HEK293 (cell line): ENCODE results near the gene SSBP3.

Experiments
- CTCF ChIA-PET: fragments of 350-600 bp; formaldehyde crosslinking; extraction: SDS; loops from one replicate; lab custom pipeline; 2021; ENCODE audit warnings: antibody characterized with exemption; lab: Yijun Ruan, JAX
- POLR2A ChIA-PET: fragments of 300-600 bp; formaldehyde crosslinking; extraction: SDS; loops from one replicate; lab custom pipeline; 2020; ENCODE audit warnings: antibody characterized with exemption, inconsistent platforms; lab: Yijun Ruan, JAX
- H3K27ac ChIP-seq: fragments of 200-500 bp; sonication (Bioruptor generic); 2 replicates; pipeline ENCODE4 v1.5.1; 2014; ENCODE audit warnings: low read depth, low read length, control low read depth, inconsistent platforms; ENCODE audit errors: extremely low read depth
- H3K36me3 ChIP-seq, 2 experiments: fragments of 200-500 bp in 1 of 2; sonication (Bioruptor generic) in 1 of 2; 1 replicate in 1 of 2; 2 replicates in 1 of 2; pipeline ENCODE4 v1.5.1; 2014 to 2017; ENCODE audit warnings: inconsistent platforms in 2 of 2, low read length in 2 of 2; ENCODE audit not compliant: control insufficient read depth in 2 of 2, insufficient read depth in 1 of 2
- H3K4me1 ChIP-seq: fragments of 200-500 bp; sonication (Bioruptor generic); 2 replicates; pipeline ENCODE4 v1.5.1; 2014; ENCODE audit warnings: mild to moderate bottlenecking, low read length, inconsistent platforms; ENCODE audit not compliant: control insufficient read depth, insufficient read depth
- H3K4me3 ChIP-seq: 2 replicates; pipeline ENCODE4 v1.5.1; 2011; ENCODE audit warnings: low read depth, mild to moderate bottlenecking, control low read depth, low read length, moderate library complexity
- H3K9me3 ChIP-seq: fragments of 200-500 bp; sonication (Bioruptor generic); 2 replicates; pipeline ENCODE4 v1.5.1; 2014; ENCODE audit warnings: low read depth, low read length, inconsistent platforms; ENCODE audit not compliant: control insufficient read depth, insufficient read depth
- AEBP2 ChIP-seq: fragments of 450-650 bp; formaldehyde crosslinking; IDR thresholded peaks from 2 replicates; pipeline ENCODE4 v1.5.1; 2016; ENCODE audit warnings: missing biosample characterization, missing genetic modification characterization, borderline replicate concordance
- GLIS1 ChIP-seq: fragments of 450-650 bp; formaldehyde crosslinking; IDR thresholded peaks from 2 replicates; pipeline ENCODE4 v1.5.1; 2016; ENCODE audit warnings: missing biosample characterization, missing genetic modification characterization
- KLF16 ChIP-seq: fragments of 450-650 bp; formaldehyde crosslinking; IDR thresholded peaks from 2 replicates; pipeline ENCODE4 v1.5.1; 2017; ENCODE audit warnings: missing biosample characterization, missing genetic modification characterization
- KLF17 ChIP-seq: fragments of 450-650 bp; formaldehyde crosslinking; IDR thresholded peaks from 2 replicates; pipeline ENCODE4 v1.5.1; 2016; ENCODE audit warnings: missing biosample characterization, missing genetic modification characterization
- KLF8 ChIP-seq: fragments of 450-650 bp; formaldehyde crosslinking; IDR thresholded peaks from 2 replicates; pipeline ENCODE4 v1.5.1; 2016; ENCODE audit warnings: missing biosample characterization, missing genetic modification characterization
- MYNN ChIP-seq: fragments of 450-650 bp; formaldehyde crosslinking; IDR thresholded peaks from 2 replicates; pipeline ENCODE4 v1.5.1; 2016; ENCODE audit warnings: missing biosample characterization, missing genetic modification characterization, borderline replicate concordance
- SALL2 ChIP-seq: fragments of 450-650 bp; formaldehyde crosslinking; IDR thresholded peaks from 2 replicates; pipeline ENCODE4 v1.5.0; 2017; ENCODE audit warnings: missing biosample characterization, mild to moderate bottlenecking, missing genetic modification characterization, borderline replicate concordance
- ZBTB48 ChIP-seq: fragments of 450-650 bp; formaldehyde crosslinking; IDR thresholded peaks from 2 replicates; pipeline ENCODE4 v1.5.1; 2016; ENCODE audit warnings: missing biosample characterization, missing genetic modification characterization
- ZFP41 ChIP-seq: fragments of 450-650 bp; formaldehyde crosslinking; IDR thresholded peaks from 2 replicates; pipeline ENCODE4 v1.5.1; 2016; ENCODE audit warnings: missing biosample characterization, missing genetic modification characterization, borderline replicate concordance
- ZNF114 ChIP-seq: fragments of 450-650 bp; formaldehyde crosslinking; IDR thresholded peaks from 2 replicates; pipeline ENCODE4 v1.5.0; 2017; ENCODE audit warnings: missing biosample characterization, missing genetic modification characterization
- ZNF169 ChIP-seq: fragments of 450-650 bp; formaldehyde crosslinking; IDR thresholded peaks from 2 replicates; pipeline ENCODE4 v1.5.1; 2016; ENCODE audit warnings: missing biosample characterization, missing genetic modification characterization
- ZNF2 ChIP-seq: fragments of 450-650 bp; formaldehyde crosslinking; IDR thresholded peaks from 2 replicates; pipeline ENCODE4 v1.5.1; 2016; ENCODE audit warnings: missing biosample characterization, missing genetic modification characterization
- ZNF426 ChIP-seq: fragments of 450-650 bp; formaldehyde crosslinking; IDR thresholded peaks from 2 replicates; pipeline ENCODE4 v1.5.1; 2017; ENCODE audit warnings: missing biosample characterization, missing genetic modification characterization, mild to moderate bottlenecking, inconsistent platforms, moderate library complexity
- ZNF473 ChIP-seq: fragments of 450-650 bp; formaldehyde crosslinking; IDR thresholded peaks from 2 replicates; pipeline ENCODE4 v1.5.1; 2017; ENCODE audit warnings: missing biosample characterization, missing genetic modification characterization
- ZNF549 ChIP-seq: fragments of 450-650 bp; IDR thresholded peaks from 2 replicates; pipeline ENCODE4 v1.5.1; 2018; ENCODE audit warnings: missing biosample characterization, missing genetic modification characterization, mild to moderate bottlenecking, inconsistent platforms, moderate library complexity
- ZNF621 ChIP-seq: fragments of 450-650 bp; formaldehyde crosslinking; IDR thresholded peaks from 2 replicates; pipeline ENCODE4 v1.5.1; 2017; ENCODE audit warnings: missing biosample characterization, missing genetic modification characterization
- TF ChIP-seq, protein P1 (sequence below): fragments of 450-650 bp; formaldehyde crosslinking; IDR thresholded peaks from 2 replicates; pipeline ENCODE4 v1.5.1; 2016; ENCODE audit warnings: missing biosample characterization, missing genetic modification characterization
- TF ChIP-seq, protein P2 (sequence below): fragments of 450-650 bp; formaldehyde crosslinking; IDR thresholded peaks from 2 replicates; pipeline ENCODE4 v1.5.1; 2016; ENCODE audit warnings: missing biosample characterization, missing genetic modification characterization

The SSBP3 gene

GRCh38 chr1:54413732-54414131 is 7.5 kb upstream of the SSBP3 start:
- TF ChIP-seq KLF17 (tag by site-specific recombination) (no peak), KLF16 (tag by site-specific recombination) (no peak), KLF8 (tag by site-specific recombination) (no peak), AEBP2 (tag by site-specific recombination) (no peak), ZFP41 (tag by site-specific recombination) (no peak), GLIS1 (tag by site-specific recombination) (no peak), MYNN (tag by site-specific recombination) (no peak), ZNF169 (tag by site-specific recombination) (no peak), ZBTB48 (peak; percentile 63)
- TF ChIP-seq, protein P1, sequence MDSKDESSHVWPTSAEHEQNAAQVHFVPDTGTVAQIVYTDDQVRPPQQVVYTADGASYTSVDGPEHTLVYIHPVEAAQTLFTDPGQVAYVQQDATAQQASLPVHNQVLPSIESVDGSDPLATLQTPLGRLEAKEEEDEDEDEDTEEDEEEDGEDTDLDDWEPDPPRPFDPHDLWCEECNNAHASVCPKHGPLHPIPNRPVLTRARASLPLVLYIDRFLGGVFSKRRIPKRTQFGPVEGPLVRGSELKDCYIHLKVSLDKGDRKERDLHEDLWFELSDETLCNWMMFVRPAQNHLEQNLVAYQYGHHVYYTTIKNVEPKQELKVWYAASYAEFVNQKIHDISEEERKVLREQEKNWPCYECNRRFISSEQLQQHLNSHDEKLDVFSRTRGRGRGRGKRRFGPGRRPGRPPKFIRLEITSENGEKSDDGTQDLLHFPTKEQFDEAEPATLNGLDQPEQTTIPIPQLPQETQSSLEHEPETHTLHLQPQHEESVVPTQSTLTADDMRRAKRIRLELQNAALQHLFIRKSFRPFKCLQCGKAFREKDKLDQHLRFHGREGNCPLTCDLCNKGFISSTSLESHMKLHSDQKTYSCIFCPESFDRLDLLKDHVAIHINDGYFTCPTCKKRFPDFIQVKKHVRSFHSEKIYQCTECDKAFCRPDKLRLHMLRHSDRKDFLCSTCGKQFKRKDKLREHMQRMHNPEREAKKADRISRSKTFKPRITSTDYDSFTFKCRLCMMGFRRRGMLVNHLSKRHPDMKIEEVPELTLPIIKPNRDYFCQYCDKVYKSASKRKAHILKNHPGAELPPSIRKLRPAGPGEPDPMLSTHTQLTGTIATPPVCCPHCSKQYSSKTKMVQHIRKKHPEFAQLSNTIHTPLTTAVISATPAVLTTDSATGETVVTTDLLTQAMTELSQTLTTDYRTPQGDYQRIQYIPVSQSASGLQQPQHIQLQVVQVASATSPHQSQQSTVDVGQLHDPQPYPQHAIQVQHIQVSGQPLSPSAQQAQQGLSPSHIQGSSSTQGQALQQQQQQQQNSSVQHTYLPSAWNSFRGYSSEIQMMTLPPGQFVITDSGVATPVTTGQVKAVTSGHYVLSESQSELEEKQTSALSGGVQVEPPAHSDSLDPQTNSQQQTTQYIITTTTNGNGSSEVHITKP: peak; percentile 69; the same call in 1 of the 2 replicates
- no peaks in the 10 kb centered on the region for H3K9me3 ChIP-seq
- no peak overlapping the region for H3K27ac ChIP-seq
- ChIA-PET POLR2A (no interaction called here), CTCF (no interaction called here)
- 0 out of 2 replicates have a peak, but pooled peaks cover 3% of the 10 kb centered on the region for H3K4me1 ChIP-seq
- no peaks in the 10 kb centered on the region for H3K36me3 ChIP-seq
- H3K4me3 ChIP-seq: no peak overlapping the region

- Histone ChIP-seq H3K4me3 (no peak overlapping the region), H3K4me1 (peaks cover 4% of the 10 kb centered on the region; the same call in 1 of the 2 replicates), H3K9me3 (no peaks in the 10 kb centered on the region), H3K36me3 (no peaks in the 10 kb centered on the region), H3K27ac (no peak overlapping the region)
- ChIA-PET CTCF (interaction anchor here (0.7 kb wide), 1 partner anchor 47 kb away, joined by 3 read pairs; no protein-coding TSS in a partner anchor), POLR2A (no interaction called here)
- TF ChIP-seq ZNF169 (tag by site-specific recombination): no peak
Observed at GRCh38 chr1:54413295-54413694, 7.1 kb upstream of the SSBP3 start.

DNA sequence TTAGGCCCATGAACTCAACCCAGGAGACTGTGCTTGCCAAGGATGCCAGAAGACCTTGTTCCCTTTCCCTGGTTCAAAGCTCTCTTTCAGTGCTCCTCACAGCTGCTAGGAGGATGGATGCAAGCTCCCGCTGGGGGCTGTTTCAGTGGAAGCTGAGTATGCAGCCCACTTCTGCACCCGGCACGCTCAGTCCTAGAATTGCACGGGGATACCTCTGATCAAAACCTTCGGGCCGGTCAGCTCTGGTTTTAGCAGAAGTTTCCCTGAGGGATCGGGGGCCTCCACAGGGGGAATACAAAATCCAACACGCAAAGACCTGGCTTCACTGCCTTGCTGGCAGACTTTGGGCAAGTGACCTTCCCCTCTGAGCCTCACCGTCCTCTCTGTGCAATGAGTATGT is 4.2 kb upstream of the SSBP3 start:
- H3K9me3 ChIP-seq: no peaks in the 10 kb centered on the region
- H3K27ac ChIP-seq: no peak overlapping the region
- H3K36me3 ChIP-seq: no peaks in the 10 kb centered on the region
- CTCF ChIA-PET: interaction anchor here (1.1 kb wide), 1 partner anchor 79 kb away, joined by 3 read pairs; no protein-coding TSS in a partner anchor
- TF ChIP-seq ZNF114 (no peak), ZNF621 (tag by site-specific recombination) (no peak), SALL2 (tag by site-specific recombination) (no peak), ZNF426 (no peak), ZNF473 (tag by site-specific recombination) (no peak), ZNF2 (no peak), ZNF549 (tag by site-specific recombination) (no peak)
- TF ChIP-seq, protein P2, sequence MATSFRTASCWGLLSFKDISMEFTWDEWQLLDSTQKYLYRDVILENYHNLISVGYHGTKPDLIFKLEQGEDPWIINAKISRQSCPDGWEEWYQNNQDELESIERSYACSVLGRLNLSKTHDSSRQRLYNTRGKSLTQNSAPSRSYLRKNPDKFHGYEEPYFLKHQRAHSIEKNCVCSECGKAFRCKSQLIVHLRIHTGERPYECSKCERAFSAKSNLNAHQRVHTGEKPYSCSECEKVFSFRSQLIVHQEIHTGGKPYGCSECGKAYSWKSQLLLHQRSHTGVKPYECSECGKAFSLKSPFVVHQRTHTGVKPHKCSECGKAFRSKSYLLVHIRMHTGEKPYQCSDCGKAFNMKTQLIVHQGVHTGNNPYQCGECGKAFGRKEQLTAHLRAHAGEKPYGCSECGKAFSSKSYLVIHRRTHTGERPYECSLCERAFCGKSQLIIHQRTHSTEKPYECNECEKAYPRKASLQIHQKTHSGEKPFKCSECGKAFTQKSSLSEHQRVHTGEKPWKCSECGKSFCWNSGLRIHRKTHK (tag by site-specific recombination): no peak
- TF ChIP-seq, all 188 proteins: peak for 0
- no peak overlapping the region for H3K4me3 ChIP-seq
- H3K4me1 ChIP-seq: peaks cover 10% of the 10 kb centered on the region
- POLR2A ChIA-PET: no interaction called here
